Brain microvascular endothelial cell (primary cell): ENCODE measurements around the gene CAMK1D.
"Not testable (repeated sequence)": the region's sequence is repeated elsewhere in the genome, so short reads cannot be mapped to it uniquely, and the experiment has no call there.

Source experiments
- DNase-seq: peaks from one replicate; pipeline ENCODE4 v3.0.0-alpha.2; 2020
- H3K27ac ChIP-seq: fragments of 250-450 bp; sonication (Bioruptor Pico); 2 replicates; pipeline ENCODE4 v1.5.1; 2020; ENCODE audit warnings: mild to moderate bottlenecking, moderate library complexity
- H3K27me3 ChIP-seq: fragments of 250-450 bp; sonication (Bioruptor Pico); replicated peaks from 2 replicates; pipeline ENCODE4 v1.5.1; 2020; ENCODE audit warnings: mild to moderate bottlenecking
- H3K36me3 ChIP-seq: fragments of 250-450 bp; sonication (Bioruptor Pico); replicated peaks from 2 replicates; pipeline ENCODE4 v1.5.1; 2020; ENCODE audit warnings: mild to moderate bottlenecking
- H3K4me3 ChIP-seq: 2 replicates; pipeline ENCODE4 v1.5.1; 2011; ENCODE audit warnings: low read depth, mild to moderate bottlenecking, control low read depth, low read length, moderate library complexity
- CTCF ChIP-seq: IDR thresholded peaks from 2 replicates; pipeline ENCODE4 v1.5.1; 2011; ENCODE audit warnings: low read depth, mild to moderate bottlenecking, moderate library complexity, low read length, control low read depth, inconsistent platforms; ENCODE audit errors: missing control alignments
- in situ Hi-C: cut with HindIII; loops from 2 replicates; pipeline ENCODE4 v1.10.0; 2017; ENCODE audit warnings: low sequenced_read_pairs, low pct_ligation_motif_present

Gene CAMK1D

GRCh38 chr10:12541446-12542067 is 192.2 kb downstream of the CAMK1D start:
- H3K4me3 ChIP-seq: no peak overlapping the region
- in situ Hi-C loops: no loop called here
- no peak for TF ChIP-seq CTCF
- H3K27ac ChIP-seq: no peak overlapping the region
- H3K36me3 ChIP-seq: no peaks in the 10 kb centered on the region
- H3K27me3 ChIP-seq: no peaks in the 10 kb centered on the region
- no peak for DNase-seq

- Histone ChIP-seq H3K36me3 (no peaks in the 10 kb centered on the region), H3K27me3 (no peaks in the 10 kb centered on the region), H3K4me3 (no peak overlapping the region), H3K27ac (no peak overlapping the region)
- DNase-seq: no peak
- in situ Hi-C loops: no loop called here
- no peak for TF ChIP-seq CTCF
These were observed 192.9 kb downstream of the CAMK1D start for GRCh38 chr10:12542133-12542670.

GRCh38 chr10:12543589-12543988 is 194.2 kb downstream of the CAMK1D start:
- H3K4me3 ChIP-seq: no peak overlapping the region
- DNase-seq: no peak
- in situ Hi-C loops: no loop called here
- TF ChIP-seq CTCF: no peak
- no peaks in the 10 kb centered on the region for H3K36me3 ChIP-seq
- H3K27ac ChIP-seq: no peak overlapping the region
- no peaks in the 10 kb centered on the region for H3K27me3 ChIP-seq

GRCh38 chr10:12546160-12546802 is 196.9 kb downstream of the CAMK1D start:
- H3K27me3 ChIP-seq, DNase-seq, H3K27ac ChIP-seq, H3K36me3 ChIP-seq, in situ Hi-C loops, H3K4me3 ChIP-seq: not testable (repeated sequence)

GRCh38 chr10:12547301-12547771 is 198.0 kb downstream of the CAMK1D start:
- no peak for DNase-seq
- Histone ChIP-seq H3K27me3 (no peaks in the 10 kb centered on the region), H3K4me3 (no peak overlapping the region), H3K27ac (no peak overlapping the region), H3K36me3 (no peaks in the 10 kb centered on the region)
- TF ChIP-seq CTCF: no peak
- in situ Hi-C loops: no loop called here

- in situ Hi-C loops: no loop called here
- H3K4me3 ChIP-seq: no peak overlapping the region
- H3K27me3 ChIP-seq: no peaks in the 10 kb centered on the region
- H3K27ac ChIP-seq: no peak overlapping the region
- TF ChIP-seq CTCF: peak; percentile 4
- H3K36me3 ChIP-seq: no peaks in the 10 kb centered on the region
- no peak for DNase-seq
These were observed 199.9 kb downstream of the CAMK1D start for GRCh38 chr10:12549297-12549696.
